Uterus (tissue), 2 donors: ENCODE results near the gene BPGM.

Experiments
- CTCF ChIP-seq, 4 experiments: fragments of 200-600 bp in 2 of 4; fragments of 450-650 bp in 2 of 4; sonication (generic) in 2 of 4; IDR thresholded peaks; one replicate each; pipeline ENCODE4 v1.5.1; 2016 to 2019; ENCODE audit warnings: antibody characterized with exemption in 4 of 4, mild to moderate bottlenecking in 2 of 4, moderate library complexity in 1 of 4
- POLR2A ChIP-seq, 2 donors: fragments of 450-650 bp; IDR thresholded peaks; one replicate each; pipeline ENCODE4 v1.6.1; 2016; ENCODE audit warnings: antibody characterized with exemption in 2 of 2, mild to moderate bottlenecking in 1 of 2, moderate library complexity in 1 of 2

- no peak for TF ChIP-seq CTCF (IDR thresholded peaks at IDR 0.05)
- TF ChIP-seq POLR2A (IDR thresholded peaks at IDR 0.05), result no peak
Observed at GRCh38 chr7:134703241-134703594, 56.6 kb downstream of the BPGM start.
